Dermis microvascular lymphatic vessel endothelial cell (primary cell): ENCODE results near the gene SOX6. TPM values are rescaled to one million over a fixed set of nuclear protein-coding genes. Genes with fewer than 3 reads are reported as not detected.

Experiments used
- DNase-seq, 2 donors: peaks; one replicate each; pipeline versions ENCODE4 v3.0.0 to v3.0.0-alpha.2; 2010; ENCODE audit warnings: low read depth in 2 of 2
- total RNA-seq: library from RNA; depleted of rRNA; stranded (reverse); fragments of >200 nt; gene quantifications from 2 replicates; pipeline ENCODE4 v1.2.1, GENCODE V29; 2014

Gene SOX6
- total RNA-seq, 1 donor from 2014 or later, result under 0.01 TPM

DNA sequence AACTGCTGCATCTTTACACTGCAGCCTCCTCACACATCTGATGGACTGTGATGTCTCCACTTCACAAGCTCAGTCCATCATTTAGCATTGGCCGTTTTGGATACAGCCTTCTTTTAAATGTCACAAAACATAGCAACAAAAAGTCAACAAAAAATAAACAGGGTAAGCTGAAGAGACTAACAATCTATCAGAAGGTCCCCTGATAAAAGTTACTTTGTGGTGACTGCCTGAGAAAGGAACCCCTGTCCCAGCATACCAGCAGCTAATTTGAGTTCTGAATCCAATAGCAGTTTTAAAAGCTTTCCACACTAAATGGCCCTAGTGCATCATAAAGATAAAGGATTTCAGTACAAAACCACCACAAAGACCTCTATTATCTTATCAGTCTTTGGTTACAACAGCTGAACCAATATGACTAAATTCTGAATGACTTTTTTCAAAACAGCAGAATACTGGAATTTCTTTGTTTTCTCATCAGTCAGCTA, 162.4 kb downstream of the SOX6 start:
- DNase-seq, result no peak

DNA sequence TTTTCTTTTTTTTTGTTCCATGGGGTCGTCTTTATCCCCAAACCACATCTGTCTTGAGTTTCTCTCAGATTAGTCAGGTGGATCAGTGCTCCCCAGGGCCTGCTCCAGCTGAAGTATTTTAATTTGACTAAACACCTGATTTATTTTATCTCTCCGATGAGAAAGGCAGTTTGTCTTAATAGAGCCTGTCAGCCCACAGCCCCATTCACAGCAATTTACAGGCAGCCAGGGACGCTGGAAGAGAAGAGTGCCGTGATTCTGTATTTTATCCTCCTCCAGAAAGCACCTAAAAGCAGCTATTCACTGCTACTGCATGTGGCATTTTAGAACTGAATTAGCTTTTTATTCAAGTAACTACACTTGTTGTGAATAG, 164.5 kb downstream of the SOX6 start:
- DNase-seq, result no peak

DNA sequence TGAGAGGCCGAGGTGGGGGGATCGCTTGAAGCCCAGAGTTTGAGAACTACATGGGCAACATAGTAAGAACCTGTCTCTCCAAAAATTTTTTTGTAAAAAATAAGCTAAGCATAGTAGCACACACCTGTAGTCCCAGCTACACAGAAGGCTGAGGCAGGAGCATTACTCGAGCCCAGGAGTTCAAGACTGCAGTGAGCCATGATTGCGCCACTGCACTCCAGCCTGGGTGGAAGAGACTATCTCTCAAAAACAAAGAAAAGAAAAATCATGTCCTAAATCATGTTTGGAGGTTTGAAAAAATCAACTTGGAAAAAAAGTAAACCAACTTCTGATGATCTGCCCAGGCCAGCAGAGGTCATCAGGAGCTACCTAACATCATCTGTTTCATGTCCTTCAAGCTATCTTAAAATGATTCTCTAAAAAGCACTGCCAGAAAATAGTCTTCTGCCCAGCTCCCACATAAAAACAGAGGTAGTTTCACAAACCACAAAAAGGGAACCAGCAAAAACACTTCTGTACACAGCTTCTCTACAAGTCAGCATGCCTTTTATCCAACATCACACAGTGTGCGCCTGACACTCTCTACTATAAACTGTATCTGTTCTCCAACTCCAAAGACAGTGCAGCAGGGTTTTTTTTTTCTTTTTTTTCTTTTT, 165.0 kb downstream of the SOX6 start:
- no peak for DNase-seq

DNA sequence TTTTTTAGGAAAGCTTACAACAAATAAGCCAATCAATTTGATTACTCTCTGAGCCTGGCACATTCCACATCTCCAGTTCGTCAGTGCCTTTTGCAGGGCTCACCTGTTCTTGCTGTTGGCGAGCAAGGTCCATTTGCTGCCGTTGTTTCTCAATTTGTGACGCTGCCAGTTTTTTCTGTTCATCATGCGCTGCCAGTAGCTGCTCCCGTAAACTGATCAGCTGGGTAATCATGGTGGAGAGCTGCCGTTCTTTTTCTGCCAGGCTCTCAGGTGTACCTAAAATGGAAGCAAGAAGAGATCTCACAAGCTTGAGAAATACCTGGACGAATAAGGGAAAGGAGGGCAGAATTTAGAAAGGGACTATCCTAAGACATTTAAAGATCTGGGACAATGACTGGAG, 169.7 kb downstream of the SOX6 start:
- DNase-seq, result no peak

DNA sequence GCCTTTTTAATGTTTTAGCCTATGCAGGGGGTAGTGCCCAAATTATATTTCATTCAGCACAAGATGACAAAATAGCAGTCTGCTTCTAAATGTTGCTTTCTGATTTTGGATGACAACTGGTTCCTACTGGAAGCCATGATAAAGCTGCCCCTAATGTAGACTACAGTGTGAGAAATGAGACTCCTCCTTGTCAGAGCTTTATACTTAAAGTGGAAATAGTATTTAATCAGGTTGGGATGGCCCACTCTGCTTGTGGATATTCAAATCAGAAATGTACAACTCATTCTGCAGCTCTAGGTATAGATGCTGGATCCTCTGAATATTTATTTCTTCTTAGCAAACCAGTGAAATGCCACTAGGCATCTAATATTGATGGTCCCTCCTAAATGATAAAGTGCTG, 171.3 kb downstream of the SOX6 start:
- no peak for DNase-seq

DNA sequence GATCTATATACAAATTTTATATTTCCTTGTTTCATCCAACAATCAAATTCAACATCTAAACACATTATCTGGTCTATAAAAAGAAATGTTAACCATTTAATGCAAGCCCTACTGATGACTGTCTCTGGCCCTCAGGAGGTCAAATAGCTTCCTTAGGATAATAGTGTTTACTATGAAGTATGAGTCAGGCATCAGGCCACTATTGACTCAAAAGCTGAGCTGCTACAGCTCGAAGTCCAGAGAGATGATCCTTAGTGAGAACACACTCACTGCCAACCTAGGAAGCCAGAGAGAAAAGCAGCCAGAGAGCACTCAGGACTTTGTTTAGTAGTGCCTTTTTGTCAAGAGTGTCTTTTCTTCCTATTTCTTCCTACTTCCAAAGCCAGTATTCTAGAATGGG, 171.8 kb downstream of the SOX6 start:
- peak in 1 of 2 donors; percentile 3 for DNase-seq

DNA sequence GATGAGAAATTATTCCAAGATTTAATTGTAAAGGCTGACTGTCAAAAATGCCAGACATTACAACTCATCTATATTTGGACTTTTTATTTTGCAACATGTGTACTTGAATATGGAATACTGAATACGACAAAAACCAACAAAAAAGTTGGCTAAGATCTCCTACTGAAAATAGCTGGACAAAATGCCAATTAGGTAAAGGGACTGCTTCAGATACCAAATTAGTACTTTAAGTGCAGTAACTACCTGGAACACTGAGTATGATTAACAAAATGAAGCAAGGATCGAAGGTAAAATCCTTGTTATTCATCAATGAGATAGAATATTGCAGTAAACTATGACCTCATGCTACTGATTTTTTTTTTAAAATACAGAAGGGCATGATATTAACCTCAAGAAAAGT, 173.8 kb downstream of the SOX6 start:
- no peak for DNase-seq

DNA sequence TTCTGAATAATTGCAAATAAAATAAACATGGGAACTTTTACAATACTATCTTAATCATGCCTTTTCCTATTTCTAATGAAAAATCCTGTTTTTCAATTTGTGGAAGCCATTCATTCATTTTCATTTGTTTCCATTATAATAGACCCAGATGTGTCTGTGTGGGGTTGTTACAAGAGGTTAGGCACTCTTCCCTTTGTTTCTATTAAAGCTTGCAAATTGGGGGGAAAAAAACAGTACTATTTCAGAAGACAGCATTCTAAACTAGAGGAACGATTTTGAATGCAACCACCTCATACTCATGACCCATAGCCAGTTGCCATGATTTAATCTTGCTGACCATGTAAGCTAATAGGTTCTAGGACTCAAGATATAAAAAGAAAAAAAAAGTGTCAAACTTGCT, 175.5 kb downstream of the SOX6 start:
- no peak for DNase-seq

DNA sequence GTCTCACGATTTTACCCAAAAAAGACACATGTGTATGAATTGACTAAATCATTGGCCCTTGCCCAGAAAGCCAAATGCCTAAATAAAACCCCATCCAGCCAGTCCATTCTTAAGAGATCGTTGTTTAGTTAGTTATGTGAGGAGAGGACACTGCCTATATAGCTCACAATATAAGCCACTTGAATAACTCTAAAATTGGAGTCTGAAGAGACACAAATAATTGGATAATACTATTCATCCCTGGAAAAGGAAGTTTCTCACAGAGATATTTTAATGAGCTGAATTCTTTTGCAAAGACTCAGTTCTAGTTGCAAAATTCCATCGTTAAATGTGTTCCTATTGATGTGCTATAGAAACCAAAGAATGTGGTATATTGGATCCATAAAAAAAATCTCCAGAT, 176.7 kb downstream of the SOX6 start:
- DNase-seq, result no peak

DNA sequence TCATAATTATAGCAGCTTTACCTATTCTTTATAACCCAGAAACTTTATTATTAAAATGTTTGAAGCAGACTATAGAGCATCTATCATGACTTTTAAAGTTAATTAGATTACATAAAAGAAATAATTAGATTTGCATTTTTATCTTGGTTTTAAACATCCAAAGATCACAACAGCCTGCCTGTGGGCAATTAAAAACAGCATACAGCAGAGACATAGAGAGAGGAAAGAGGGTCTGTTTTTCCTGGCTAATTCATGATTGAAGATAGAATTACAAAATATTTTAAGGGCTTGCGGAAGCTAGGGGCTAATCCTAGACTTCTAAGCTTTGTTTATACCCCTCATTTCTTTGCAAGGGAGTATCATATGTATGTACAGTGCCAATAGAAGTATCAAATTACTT, 178.1 kb downstream of the SOX6 start:
- DNase-seq, result no peak

DNA sequence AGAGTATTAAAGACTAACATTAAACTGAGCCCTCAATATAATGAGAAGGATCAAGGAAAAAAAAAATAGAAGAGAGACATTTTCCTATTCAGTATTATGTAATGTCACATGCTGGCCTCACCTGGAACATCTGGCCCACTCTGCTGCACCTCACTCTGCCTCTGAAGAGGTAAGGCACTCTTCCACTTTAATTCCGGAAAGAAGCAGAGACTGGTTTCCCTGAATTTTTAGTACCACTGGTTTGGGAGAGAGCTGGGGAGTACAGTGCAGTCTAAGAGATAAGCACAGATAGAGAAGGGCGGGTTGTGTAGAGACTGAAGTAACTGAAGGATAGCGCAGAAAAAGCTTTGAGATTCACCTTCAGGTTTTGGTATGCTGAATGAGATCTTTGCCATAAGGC, 178.7 kb downstream of the SOX6 start:
- no peak for DNase-seq

DNA sequence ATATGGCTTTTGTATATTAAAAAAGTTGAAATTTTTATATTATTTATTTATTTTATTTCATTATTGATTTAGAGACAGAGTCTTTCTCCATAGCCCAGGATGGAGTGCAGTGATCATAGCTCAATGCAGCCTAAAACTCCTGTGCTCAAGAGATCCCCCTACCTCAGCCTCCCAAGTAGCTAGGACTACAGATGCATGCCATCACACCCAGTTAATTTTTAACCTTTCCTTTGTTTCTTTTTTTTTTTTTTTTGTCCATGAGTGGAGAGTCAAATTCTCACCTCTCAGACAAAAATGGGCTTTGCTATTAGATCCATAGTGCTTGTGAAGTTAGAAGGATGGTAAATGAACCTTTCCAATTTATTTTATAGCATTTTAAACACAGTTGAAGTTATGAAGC, 182.5 kb downstream of the SOX6 start:
- no peak for DNase-seq

DNA sequence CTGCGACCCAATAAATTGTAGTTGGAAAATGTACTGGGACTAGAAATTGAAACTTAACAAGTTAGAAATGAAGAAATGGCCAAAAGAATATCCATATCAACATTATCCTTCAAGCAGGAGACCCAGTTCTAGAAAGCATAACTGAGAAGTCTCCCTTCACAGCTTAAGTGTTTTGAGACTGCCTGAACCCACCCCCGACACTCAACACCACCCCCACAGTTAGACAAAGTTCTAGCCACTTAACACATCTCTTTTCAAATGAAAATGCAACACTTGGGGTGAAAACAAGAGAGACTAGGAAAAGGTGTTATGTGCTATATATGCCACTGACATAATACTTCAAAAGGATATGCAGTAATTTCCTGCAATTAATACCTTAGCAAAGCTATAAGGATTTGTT, 184.5 kb downstream of the SOX6 start:
- DNase-seq, result no peak

DNA sequence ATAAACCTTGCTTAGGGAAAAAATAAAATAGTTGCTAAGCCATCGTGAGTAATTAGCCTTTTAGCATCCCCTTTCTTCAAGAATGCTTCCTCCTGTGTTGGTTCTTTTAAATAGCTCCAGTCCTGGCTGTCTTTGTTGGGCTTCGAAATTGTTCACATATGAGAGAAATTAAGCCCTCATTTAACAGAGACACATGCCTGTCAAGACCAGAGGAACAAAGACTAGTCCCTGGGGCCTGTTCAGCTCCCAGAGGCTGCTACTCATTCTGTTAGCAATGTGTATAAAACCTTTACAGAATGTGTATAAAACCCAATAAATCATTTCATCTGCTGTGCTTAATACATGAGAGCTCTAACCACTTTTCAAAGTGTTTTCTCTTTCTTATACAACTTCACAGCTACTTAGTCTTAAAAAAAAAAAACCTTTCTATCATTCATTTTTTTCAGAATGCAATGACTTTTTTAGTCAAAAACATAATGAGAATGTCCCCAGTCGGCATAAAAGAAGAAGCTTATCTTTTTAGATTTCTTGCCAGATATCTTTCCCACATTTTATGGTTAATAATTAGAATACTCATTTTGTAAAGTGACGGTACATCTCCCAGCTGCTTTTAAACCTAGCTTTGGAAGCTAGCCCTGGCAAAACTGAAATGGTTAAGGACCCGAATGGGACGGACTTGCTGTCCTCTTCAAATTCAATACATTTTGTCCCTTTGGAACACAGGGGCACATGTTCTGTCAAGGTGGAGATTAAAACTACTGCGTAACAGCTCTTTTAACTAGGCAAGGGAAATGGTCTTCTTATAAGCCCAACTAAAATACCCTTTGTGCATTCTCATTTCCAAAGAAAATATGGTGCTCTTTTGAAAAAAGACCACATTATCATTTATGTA, 186.1 kb downstream of the SOX6 start:
- DNase-seq, result no peak

DNA sequence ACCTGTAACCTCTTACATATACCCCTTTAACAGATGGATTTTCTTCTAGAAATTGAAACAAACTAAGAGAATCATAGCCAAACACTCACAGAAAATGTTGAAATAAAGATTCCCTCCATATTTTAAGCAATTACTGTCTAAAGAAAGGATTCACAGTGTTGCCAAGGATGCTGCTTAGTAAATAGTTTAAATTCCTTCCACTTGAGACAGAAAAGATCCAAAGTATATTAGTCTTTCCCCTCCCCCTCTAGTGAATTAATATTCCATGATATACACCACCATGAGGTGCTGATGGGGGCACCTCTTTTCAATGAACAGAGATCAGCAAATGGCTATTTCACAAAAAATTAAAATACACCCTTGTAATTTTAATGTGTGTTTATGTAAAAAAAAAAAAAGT, 186.8 kb downstream of the SOX6 start:
- DNase-seq, result no peak

DNA sequence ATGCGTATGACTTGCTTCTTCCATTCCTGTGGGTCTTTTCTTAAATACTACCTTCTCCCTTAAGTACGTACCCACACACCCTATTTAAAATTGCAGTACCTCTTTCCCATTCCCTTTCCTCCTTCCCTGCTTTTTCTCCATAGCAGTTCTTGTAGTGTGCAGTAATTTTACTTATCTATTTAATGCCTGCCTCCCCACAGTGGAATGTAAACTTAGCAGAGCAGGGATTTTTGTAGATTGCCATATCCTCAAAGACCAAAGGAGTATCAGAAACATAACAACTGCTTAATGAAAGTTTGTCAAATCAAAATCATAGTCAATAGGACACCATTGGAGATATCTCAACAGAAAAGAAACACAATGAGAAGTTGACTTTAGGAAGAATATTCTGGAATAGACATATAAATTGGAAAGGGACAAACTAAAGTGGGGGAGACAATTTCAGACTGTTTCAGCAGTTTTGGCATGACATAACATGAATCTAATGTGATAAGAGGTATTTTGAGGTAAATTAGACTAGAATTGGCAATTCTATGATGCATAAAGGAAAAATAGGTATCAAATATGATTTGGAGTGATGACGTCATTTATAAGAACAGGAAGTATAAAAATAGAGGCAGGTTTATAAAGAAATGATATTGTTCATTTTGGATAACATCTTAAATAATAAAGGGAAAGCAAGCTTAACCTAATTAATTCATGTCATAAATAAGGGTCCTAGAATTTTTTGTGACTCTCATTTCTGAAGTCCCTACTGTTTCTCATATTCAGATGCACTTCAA, 188.4 kb downstream of the SOX6 start:
- no peak for DNase-seq

DNA sequence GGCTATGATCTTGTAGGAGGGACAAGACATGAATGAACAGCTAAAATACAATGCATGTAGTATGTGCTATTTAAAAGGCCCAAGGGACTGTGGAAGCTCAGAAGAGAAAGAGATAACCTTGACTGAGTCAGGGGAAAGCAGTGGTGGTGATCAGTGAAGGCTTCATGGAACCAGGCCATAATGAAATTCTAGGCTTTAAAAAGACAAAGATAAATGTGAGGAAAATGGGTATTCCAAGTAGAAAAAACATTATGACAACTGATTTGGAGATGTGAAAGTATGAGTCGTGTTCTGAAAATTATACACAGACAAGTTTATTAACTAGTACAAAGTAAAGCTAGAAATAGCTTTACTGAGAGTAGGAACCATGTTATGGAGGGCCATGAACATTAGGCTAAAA, 189.8 kb downstream of the SOX6 start:
- no peak for DNase-seq

DNA sequence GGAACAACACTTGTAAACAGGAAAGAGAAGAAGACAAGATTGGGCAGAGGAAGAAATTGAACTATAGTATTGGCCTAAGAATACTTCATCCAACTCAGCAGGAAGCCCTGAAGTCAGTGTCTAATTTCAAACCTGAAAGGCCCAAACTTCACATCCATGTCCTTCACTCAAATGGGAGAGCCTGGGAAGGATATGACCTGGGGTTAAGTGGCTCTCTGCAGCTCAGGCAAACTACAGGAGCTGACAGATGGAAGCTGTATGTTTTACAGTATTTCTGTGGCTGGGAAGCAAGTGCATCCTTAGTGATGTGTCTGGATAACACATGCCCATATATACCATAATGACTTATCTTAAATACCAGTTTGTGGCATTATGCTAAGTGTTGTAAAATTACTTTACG, 196.2 kb downstream of the SOX6 start:
- DNase-seq, result no peak

DNA sequence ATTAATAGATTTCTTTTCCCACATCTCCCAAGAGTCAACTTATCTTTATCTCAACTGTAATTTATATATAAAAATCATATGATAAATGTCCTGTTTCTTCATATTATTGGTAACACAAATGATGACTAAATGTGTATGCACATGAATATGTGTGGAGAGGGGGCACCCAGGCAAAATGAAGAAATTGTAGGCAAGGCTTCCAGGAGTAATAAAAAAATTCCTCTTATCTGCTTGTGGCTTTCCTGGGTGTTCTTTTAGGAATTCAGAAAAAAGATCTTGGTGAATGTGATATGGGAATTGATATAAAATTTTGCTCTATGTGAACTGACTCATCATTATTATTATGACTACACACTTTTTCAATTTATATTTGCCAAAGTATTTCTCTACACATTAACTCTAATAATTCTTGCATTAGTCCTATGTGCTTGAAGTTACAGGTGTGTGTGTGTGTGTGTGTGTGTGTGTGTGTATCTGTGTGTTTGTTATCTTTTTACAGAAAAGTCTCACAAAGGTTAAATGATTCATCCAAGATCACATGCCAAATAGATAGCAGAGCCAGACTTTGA, 197.8 kb downstream of the SOX6 start:
- no peak for DNase-seq

DNA sequence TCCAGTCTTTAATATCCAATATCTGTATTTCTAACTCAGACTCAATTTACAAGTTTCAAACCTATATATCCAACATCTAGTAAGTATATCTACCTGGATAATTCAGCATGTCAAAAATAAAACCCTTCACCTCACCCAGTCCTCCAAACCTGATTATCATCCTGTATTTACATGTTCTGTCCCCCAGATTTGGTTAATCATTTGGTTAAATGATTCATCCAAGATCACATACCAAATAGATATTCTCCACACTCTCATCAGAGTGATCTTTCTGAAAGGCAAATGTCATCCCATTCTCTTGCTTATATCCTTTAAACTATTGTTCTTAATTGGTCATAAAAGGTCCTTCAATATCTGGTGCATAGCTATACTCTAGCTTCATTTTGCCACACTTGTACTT, 199.0 kb downstream of the SOX6 start:
- DNase-seq, result no peak

DNA sequence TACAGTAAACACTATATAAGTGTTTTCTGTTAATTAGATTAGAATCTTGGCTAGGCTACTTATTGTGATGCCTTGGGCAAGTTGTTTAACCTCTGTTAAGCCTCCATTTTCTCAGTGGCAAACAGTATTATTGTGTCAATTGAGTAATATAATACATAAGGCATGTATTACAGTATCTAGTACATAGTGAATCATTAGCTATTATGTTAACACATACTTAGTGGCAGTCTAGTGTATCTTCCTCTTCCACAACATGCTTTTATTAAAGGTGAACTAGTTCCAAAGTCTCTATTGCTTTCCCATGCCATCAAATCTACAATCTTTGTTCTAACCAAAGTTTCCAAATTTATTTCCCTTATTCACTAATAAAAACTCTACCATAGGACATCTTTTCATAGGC, 200.9 kb downstream of the SOX6 start:
- no peak for DNase-seq
